MG63 (cell line): ENCODE results near the gene IFI27L1. TPM values are rescaled to one million over a fixed set of nuclear protein-coding genes. Genes with fewer than 3 reads are reported as not detected.

ENCODE experiments used
- DNase-seq: peaks from one replicate; pipeline ENCODE4 v3.0.0-alpha.2; 2020
- H3K27me3 ChIP-seq: fragments of 250-450 bp; sonication (Bioruptor Pico); 2 replicates; pipeline ENCODE4 v1.5.1; 2020; ENCODE audit warnings: mild to moderate bottlenecking, moderate library complexity
- H3K36me3 ChIP-seq: fragments of 250-450 bp; sonication (Bioruptor Pico); 2 replicates; pipeline ENCODE4 v1.5.1; 2020; ENCODE audit warnings: mild to moderate bottlenecking, moderate library complexity
- H3K4me3 ChIP-seq: fragments of 250-450 bp; sonication (Bioruptor Pico); 2 replicates; pipeline ENCODE4 v1.5.1; 2020; ENCODE audit warnings: mild to moderate bottlenecking, moderate library complexity
- H3K9me3 ChIP-seq: fragments of 250-450 bp; sonication (Bioruptor Pico); 2 replicates; pipeline ENCODE4 v1.5.1; 2020; ENCODE audit warnings: mild to moderate bottlenecking, moderate library complexity
- total RNA-seq: library from RNA; depleted of rRNA; stranded (reverse); fragments of >200 nt; shearing (Covaris generic); gene quantifications from 2 replicates; pipeline ENCODE4 v1.2.3, GENCODE V29; 2014; ENCODE audit warnings: low replicate concordance

Gene IFI27L1
- total RNA-seq, 1 experiment from 2014 or later: 16.5 TPM

DNA sequence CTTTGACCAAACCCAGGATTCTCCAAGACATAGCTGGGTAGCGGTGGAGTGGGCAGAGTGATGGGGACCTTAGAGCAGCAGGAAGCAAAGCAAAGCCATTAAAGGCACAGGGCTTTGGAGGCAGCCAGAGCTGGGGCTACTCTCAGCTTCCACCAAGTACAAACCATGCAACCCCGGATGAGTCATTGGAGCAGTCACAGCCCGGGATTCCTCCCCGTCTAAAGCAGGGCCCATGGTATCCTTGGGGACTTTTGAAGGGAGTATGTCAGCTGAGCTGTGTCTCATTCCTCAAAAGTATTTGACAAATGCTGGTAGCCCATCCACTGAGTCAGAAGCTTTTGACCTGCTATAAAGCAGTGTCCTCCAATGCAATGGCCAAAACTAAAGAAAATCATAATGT is 19.7 kb downstream of the IFI27L1 start:
- Histone ChIP-seq H3K36me3 (no peaks in the 10 kb centered on the region), H3K27me3 (no peaks in the 10 kb centered on the region), H3K4me3 (no peak overlapping the region), H3K9me3 (no peaks in the 10 kb centered on the region)
- DNase-seq: peak; percentile 48

DNA sequence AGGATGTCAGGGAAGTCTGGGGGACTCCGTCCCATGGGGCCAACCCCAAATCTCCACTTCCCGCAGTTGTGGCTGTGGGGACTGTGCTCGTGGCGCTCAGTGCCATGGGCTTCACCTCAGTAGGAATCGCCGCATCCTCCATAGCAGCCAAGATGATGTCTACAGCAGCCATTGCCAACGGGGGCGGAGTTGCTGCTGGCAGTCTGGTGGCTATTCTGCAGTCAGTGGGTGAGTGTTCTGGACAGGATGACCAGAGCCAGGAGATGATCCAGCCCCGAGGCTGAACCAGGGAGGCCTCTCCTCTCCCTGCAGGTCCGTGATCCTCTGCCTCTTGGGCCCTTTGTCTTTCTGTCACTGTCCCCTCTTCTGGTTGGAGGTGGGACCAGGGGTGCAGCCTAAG is 20.6 kb downstream of the IFI27L1 start:
- Histone ChIP-seq H3K27me3 (no peaks in the 10 kb centered on the region), H3K4me3 (no peak overlapping the region), H3K36me3 (no peaks in the 10 kb centered on the region), H3K9me3 (no peaks in the 10 kb centered on the region)
- peak; percentile 24 for DNase-seq

- DNase-seq: no peak
- Histone ChIP-seq H3K4me3 (no peak overlapping the region), H3K36me3 (no peaks in the 10 kb centered on the region), H3K27me3 (no peaks in the 10 kb centered on the region), H3K9me3 (no peaks in the 10 kb centered on the region)
Measured at GRCh38 chr14:94102768-94103482, 21.8 kb downstream of the IFI27L1 start.

GRCh38 chr14:94103554-94104150 is 22.5 kb downstream of the IFI27L1 start:
- Histone ChIP-seq H3K9me3 (no peaks in the 10 kb centered on the region), H3K36me3 (no peaks in the 10 kb centered on the region), H3K27me3 (no peaks in the 10 kb centered on the region), H3K4me3 (no peak overlapping the region)
- DNase-seq: no peak

DNA sequence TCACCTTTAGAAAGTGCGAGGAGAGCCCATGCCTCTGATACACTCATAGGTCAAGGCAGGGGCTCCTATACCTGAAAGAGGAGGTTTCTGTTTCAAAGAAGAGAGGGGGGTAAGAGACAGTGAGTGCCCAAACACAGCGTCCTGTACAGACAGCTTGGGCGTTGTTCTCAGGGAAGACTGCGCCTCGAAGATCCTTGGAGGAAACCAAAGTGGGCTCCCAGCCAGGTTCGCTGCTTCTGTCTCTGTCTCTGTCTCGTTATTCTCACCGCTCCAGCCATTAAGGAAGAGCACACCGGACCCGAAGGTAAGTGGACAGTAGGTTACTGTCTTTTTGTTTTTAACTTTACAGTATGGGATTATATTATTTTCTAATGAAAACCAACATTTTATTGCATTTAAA is 23.6 kb downstream of the IFI27L1 start:
- Histone ChIP-seq H3K36me3 (no peaks in the 10 kb centered on the region), H3K27me3 (no peaks in the 10 kb centered on the region), H3K4me3 (no peak overlapping the region), H3K9me3 (no peaks in the 10 kb centered on the region)
- DNase-seq: no peak

- H3K27me3 ChIP-seq: no peaks in the 10 kb centered on the region
- no peak for DNase-seq
- H3K4me3 ChIP-seq: no peak overlapping the region
- no peaks in the 10 kb centered on the region for H3K36me3 ChIP-seq
- H3K9me3 ChIP-seq: no peaks in the 10 kb centered on the region
Measured at GRCh38 chr14:94109915-94110250, 28.8 kb downstream of the IFI27L1 start.

DNA sequence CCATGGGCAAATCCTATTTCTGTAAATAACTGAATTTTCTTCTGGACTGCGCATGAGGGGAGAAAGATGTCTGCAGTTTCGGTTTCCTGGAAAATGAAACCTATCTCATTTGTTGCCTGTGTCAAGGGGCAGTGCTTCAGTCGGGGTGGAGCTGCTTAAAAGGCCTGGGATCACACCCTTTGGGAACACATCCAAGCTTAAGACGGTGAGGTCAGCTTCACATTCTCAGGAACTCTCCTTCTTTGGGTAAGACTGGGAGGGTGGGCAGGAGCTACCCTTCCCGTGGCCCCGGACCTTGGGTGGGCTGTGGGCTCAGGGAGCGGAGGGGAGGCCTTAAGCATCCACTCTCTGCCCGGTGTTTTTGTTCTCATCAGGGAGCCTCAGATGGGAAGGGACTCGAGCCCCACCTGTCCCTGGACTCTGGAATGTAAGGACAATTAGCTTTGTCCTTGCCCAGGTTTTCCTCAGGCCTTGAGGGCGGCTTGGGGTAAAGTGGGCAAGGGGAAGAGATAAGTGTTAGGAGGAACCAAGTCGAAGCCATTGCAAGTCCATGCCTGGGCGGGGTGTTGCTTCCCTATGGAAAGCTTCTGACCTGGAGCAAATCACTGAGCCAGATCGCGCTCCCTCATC is 29.6 kb downstream of the IFI27L1 start, which contains the start of gene IFI27:
TSS of gene IFI27 (plus strand) at position 185 of the 630 bp plus-strand sequence.
- Histone ChIP-seq H3K4me3 (peak within 1 kb of the TSS; percentile 51), H3K36me3 (no peaks in the 10 kb centered on the region)
- peak; percentile 75 for DNase-seq

GRCh38 chr14:94111276-94112095 is 30.4 kb downstream of the IFI27L1 start:
- H3K4me3 ChIP-seq: peak overlapping the region; percentile 51
- H3K36me3 ChIP-seq: no peaks in the 10 kb centered on the region
- H3K27me3 ChIP-seq: no peaks in the 10 kb centered on the region
- no peaks in the 10 kb centered on the region for H3K9me3 ChIP-seq
- no peak for DNase-seq

More for the DNA sequence above, 29.6 kb downstream of the IFI27L1 start, which contains the start of gene IFI27:
- Histone ChIP-seq H3K27me3 (no peaks in the 10 kb centered on the region), H3K9me3 (no peaks in the 10 kb centered on the region)

DNA sequence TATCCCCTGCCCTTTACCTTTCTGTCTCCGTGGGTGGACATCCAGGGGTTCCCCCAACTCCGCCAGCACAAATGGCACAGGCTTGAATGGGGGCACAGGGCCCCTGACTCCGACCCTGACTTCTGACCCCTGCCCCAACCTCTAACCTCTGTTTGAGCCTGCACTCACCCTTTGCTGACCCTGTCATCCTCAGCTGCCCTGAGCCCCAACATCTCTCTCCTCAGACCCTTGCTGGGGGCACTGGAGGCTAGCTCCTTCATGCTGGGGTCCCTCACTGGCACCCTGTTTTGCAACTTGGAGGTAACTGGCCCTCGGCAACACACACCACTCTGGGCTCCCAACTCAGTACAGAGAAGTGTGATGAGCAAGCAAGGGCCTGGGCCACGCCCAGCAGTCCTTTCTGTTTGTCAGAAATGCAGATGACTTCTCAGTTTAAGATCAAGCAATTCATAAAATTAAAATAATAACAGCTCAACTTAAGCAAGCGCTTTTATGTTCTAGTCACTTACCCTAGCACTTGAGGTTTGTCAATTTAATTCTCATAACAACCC is 31.5 kb downstream of the IFI27L1 start:
- no peak overlapping the region for H3K4me3 ChIP-seq
- H3K27me3 ChIP-seq: no peaks in the 10 kb centered on the region
- no peaks in the 10 kb centered on the region for H3K36me3 ChIP-seq
- no peaks in the 10 kb centered on the region for H3K9me3 ChIP-seq
- DNase-seq: no peak

GRCh38 chr14:94113073-94113472 is 32.0 kb downstream of the IFI27L1 start:
- Histone ChIP-seq H3K4me3 (no peak overlapping the region), H3K9me3 (no peaks in the 10 kb centered on the region), H3K27me3 (no peaks in the 10 kb centered on the region), H3K36me3 (no peaks in the 10 kb centered on the region)
- no peak for DNase-seq

DNA sequence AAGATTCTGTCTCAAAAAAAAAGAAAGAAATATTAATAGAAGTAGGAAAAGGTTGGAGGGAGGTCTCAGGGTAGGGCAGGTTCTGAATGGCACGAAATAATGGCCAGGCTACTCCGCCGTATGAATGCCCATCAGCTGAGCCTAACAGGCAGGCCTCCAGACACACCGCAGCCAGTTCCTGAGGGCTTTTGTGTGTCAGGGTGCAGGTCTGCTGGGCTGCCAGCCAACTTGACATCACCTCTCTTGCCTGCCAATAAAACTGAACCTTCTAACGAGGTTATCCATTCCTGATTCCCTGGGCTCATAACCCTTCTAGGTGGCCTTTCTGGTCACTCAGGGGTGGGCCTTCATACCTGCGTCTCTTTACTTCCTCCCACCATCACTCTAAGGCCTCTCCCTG is 32.4 kb downstream of the IFI27L1 start:
- DNase-seq: peak; percentile 34
- no peaks in the 10 kb centered on the region for H3K36me3 ChIP-seq

DNA sequence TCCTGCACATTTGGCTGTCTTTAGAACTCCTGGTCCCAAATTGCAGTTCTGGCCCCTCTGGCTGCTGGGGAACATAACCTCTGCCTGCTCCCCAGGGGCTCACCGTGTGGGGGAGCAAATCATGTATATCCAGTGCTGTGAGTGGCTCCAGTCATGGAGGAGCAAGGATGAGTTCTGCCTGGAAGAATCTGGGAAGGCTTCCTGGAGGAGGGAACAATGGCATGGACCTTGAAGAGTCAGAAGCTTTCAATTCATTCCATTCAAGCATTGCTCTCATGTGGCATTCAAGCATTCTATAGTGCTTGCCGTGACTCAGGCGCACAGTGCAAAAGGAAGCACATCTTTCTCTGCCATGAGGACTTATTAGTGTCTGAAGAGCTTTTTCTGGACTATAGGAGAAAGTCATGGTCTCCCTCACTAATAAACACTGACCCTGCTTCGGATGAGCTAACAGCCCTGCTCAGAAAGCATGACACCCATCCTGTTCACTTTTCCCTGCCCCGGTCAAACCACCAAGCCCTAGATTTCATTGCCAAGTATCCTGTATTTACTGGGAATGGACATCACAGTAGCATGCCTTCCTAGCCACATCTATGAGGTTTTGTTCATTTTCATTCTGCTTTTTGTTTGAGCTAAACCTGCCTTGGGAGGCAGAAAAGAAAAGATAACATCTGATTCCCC is 32.9 kb downstream of the IFI27L1 start:
- Histone ChIP-seq H3K9me3 (no peaks in the 10 kb centered on the region), H3K4me3 (no peak overlapping the region), H3K27me3 (no peaks in the 10 kb centered on the region), H3K36me3 (no peaks in the 10 kb centered on the region)
- DNase-seq: no peak

More for the DNA sequence above, 32.4 kb downstream of the IFI27L1 start:
- no peaks in the 10 kb centered on the region for H3K27me3 ChIP-seq
- H3K4me3 ChIP-seq: no peak overlapping the region
- H3K9me3 ChIP-seq: no peaks in the 10 kb centered on the region

- H3K4me3 ChIP-seq: no peak overlapping the region
Measured at GRCh38 chr14:94114589-94115057, 33.5 kb downstream of the IFI27L1 start.

DNA sequence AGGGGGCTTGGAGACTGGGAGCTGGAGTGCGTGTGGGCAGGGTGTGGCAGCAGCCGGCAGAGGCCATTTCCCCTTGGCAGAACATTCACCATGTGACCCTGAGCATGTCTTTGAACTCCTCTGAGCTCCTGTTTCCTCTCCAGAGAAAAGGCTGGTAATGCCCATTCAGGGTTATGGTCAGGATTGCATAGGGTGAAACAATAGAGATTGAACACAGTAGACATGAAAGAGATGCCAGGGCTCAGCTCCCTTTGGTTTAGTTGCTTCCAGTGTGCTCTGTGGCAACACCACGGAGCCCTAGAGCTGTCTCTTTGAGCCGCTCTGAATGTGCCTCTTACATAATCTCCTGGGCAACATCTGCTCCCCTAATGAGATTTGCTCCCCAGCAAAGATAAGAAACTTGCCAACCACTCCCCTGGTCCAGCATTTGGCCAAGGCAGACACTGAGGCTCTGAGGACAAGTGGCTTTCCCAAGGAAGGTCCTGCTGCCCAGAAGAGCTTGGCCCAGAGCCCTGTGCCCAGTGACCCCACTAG is 34.0 kb downstream of the IFI27L1 start:
- Histone ChIP-seq H3K9me3 (no peaks in the 10 kb centered on the region; the same call in 1 of the 2 replicates), H3K27me3 (no peaks in the 10 kb centered on the region)

More at GRCh38 chr14:94114589-94115057, 33.5 kb downstream of the IFI27L1 start:
- Histone ChIP-seq H3K36me3 (no peaks in the 10 kb centered on the region), H3K9me3 (no peaks in the 10 kb centered on the region), H3K27me3 (no peaks in the 10 kb centered on the region)
- DNase-seq: no peak

DNA sequence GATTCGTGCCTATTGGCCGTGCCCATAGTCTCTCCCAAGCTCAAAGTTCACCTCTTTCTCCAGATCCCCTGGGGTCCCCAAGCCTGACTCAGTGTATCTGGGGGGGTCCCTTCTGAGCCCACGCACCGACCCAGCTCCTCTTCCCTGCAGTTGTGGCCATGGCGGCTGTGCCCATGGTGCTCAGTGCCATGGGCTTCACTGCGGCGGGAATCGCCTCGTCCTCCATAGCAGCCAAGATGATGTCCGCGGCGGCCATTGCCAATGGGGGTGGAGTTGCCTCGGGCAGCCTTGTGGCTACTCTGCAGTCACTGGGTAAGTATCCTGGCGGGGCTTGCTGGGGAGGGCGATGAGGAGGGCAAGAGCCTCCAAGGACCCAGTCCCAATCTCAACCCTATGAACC is 34.5 kb downstream of the IFI27L1 start:
- DNase-seq: no peak
- Histone ChIP-seq H3K36me3 (no peaks in the 10 kb centered on the region), H3K9me3 (no peaks in the 10 kb centered on the region; the same call in 1 of the 2 replicates), H3K27me3 (no peaks in the 10 kb centered on the region), H3K4me3 (no peak overlapping the region)

More for the DNA sequence above, 34.0 kb downstream of the IFI27L1 start:
- Histone ChIP-seq H3K4me3 (no peak overlapping the region), H3K36me3 (no peaks in the 10 kb centered on the region)
- no peak for DNase-seq

DNA sequence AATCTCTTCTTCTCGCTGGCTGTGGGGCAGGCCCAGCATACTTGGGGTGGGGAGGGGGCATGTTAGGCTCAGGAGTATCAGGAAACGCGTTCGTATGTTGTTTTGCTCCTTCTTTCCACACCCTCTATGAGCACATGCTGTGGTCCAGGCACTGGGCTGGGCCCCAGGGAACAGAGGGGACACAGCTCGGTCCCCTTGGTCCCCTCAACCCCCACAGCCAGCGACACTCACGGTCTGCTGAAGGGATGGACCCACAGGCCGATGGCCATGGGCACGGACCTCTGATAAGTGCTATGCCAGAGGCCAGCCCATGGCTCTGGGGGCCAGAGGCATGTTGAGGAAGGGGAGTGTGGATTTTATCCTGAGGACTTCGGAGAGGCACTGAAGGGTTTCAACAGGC is 35.6 kb downstream of the IFI27L1 start:
- no peaks in the 10 kb centered on the region for H3K27me3 ChIP-seq
- no peaks in the 10 kb centered on the region; the same call in 1 of the 2 replicates for H3K9me3 ChIP-seq
- no peak overlapping the region for H3K4me3 ChIP-seq
- no peaks in the 10 kb centered on the region for H3K36me3 ChIP-seq
- DNase-seq: no peak
